ENCODE data around the gene FCMR.
"Not testable (repeated sequence)": the region's sequence is repeated elsewhere in the genome, so short reads cannot be mapped to it uniquely, and the experiment has no call there.

Gene FCMR

GRCh38 chr1:206868264-206868663 lies 53.5 kb downstream of the FCMR start:
- DNase-seq: no peak

GRCh38 chr1:206867716-206868115 lies 54.0 kb downstream of the FCMR start:
- DNase-seq: no peak

GRCh38 chr1:206867239-206867638 lies 54.5 kb downstream of the FCMR start:
- no peak for DNase-seq

GRCh38 chr1:206866062-206866461 lies 55.7 kb downstream of the FCMR start:
- DNase-seq: no peak

GRCh38 chr1:206864939-206865671 lies 56.6 kb downstream of the FCMR start, which contains the start of gene IL20:
TSS of gene IL20 (plus strand) at chr1:206865623. CDS start at chr1:206865853, 230 bp downstream.
- peak; percentile 82 for DNase-seq

GRCh38 chr1:206863266-206863665 lies 58.5 kb downstream of the FCMR start:
- no peak for DNase-seq

GRCh38 chr1:206860165-206860564 lies 61.6 kb downstream of the FCMR start:
- DNase-seq: no peak

- DNase-seq: no peak
Observed at GRCh38 chr1:206859082-206859521, 62.6 kb downstream of the FCMR start.

GRCh38 chr1:206856674-206857464 lies 64.9 kb downstream of the FCMR start:
- DNase-seq: peak; percentile 7

GRCh38 chr1:206855859-206856258 lies 65.9 kb downstream of the FCMR start:
- no peak for DNase-seq

GRCh38 chr1:206854401-206855129 lies 67.2 kb downstream of the FCMR start:
- no peak for DNase-seq

- DNase-seq: not testable (repeated sequence)
Observed at GRCh38 chr1:206853696-206854095, 68.0 kb downstream of the FCMR start.

All from CD4-positive, alpha-beta T cell treated with Interleukin-12 subunit alpha and Interleukin-12 subunit beta, for 1 hour (primary cell).